Activated T-cell treated with anti-CD3 and anti-CD28 coated beads, Interleukin-2, amount 50 U/mL, for 48 hours (primary cell): Measurements from ENCODE around the gene SENP3.

Experiments used
- DNase-seq, 2 experiments: peaks; one replicate each; pipeline ENCODE4 v3.0.0-alpha.2; 2020

The SENP3 gene

GRCh38 chr17:7557147-7557764 lies 4.5 kb upstream of the SENP3 start:
- peak in 1 of 2 experiments; percentile 16 for DNase-seq

GRCh38 chr17:7557775-7558543 lies 3.8 kb upstream of the SENP3 start:
- peak in 1 of 2 experiments; percentile 38 for DNase-seq

GRCh38 chr17:7558544-7559319 lies 3.0 kb upstream of the SENP3 start, which contains the start of gene TNFSF13:
Gene TNFSF13 (plus strand): TSS chr17:7558750. CDS start chr17:7559040, 290 bp downstream.
- no peak for DNase-seq

GRCh38 chr17:7559320-7560171 lies 2.2 kb upstream of the SENP3 start:
- DNase-seq: peak in 1 of 2 experiments; percentile 21

- DNase-seq: peak; percentile 73 to 78
Measured at GRCh38 chr17:7560172-7561027, 1.3 kb upstream of the SENP3 start.

GRCh38 chr17:7561028-7561575 lies 617 bp upstream of the SENP3 start:
- peak; percentile 91 to 92 for DNase-seq

GRCh38 chr17:7562208-7562605 lies 488 bp downstream of the SENP3 start:
- DNase-seq: no peak

GRCh38 chr17:7563115-7563869 lies 1.6 kb downstream of the SENP3 start:
- no peak for DNase-seq

GRCh38 chr17:7569571-7569970 lies 7.9 kb downstream of the SENP3 start:
- no peak for DNase-seq

- no peak for DNase-seq
Measured at GRCh38 chr17:7570351-7570750, 8.6 kb downstream of the SENP3 start.

GRCh38 chr17:7572338-7572587 lies 10.5 kb downstream of the SENP3 start:
- no peak for DNase-seq

GRCh38 chr17:7572588-7573323 lies 11.0 kb downstream of the SENP3 start:
- peak; percentile 100 for DNase-seq

GRCh38 chr17:7573324-7574080 lies 11.8 kb downstream of the SENP3 start:
- DNase-seq: peak; percentile 87 to 90

GRCh38 chr17:7574176-7574953 lies 12.6 kb downstream of the SENP3 start:
- DNase-seq: no peak

- DNase-seq: no peak
Measured at GRCh38 chr17:7575481-7575883, 13.8 kb downstream of the SENP3 start.

GRCh38 chr17:7575959-7576358 lies 14.2 kb downstream of the SENP3 start:
- peak in 1 of 2 experiments; percentile 21 for DNase-seq

GRCh38 chr17:7576432-7576937 lies 14.8 kb downstream of the SENP3 start:
- DNase-seq: peak in 1 of 2 experiments; percentile 32
